ENCODE measurements around the gene ADAMTS13.
"Not testable (repeated sequence)": the region's sequence is repeated elsewhere in the genome, so short reads cannot be mapped to it uniquely, and the experiment has no call there.

The ADAMTS13 gene

DNA sequence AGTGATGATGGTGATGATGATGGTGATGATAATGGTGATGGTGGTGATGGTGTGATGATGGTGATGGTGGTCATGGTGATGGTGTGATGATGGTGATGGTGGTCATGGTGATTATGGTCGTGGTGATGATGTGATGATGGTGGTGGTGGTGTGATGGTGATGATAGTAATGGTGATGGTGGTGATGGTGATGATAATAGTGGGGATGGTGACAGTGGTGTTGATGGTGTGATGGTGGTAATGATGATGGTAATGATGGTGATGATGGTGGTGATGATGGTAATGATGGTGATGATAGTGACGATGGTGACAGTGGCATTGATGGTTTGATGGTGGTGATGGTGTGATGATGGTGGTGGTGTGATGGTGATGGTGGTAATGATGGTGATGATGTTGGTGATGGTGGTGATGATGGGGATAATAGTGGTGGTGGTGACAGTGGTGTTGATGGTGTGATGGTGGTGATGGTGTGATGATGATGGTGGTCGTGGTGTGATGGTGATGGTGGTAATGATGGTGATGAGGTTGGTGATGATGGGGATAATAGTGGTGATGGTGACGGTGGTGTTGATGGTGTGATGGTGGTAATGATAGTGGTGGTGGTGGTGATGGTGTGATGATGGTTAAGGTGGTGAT is 39.5 kb upstream of the ADAMTS13 start:
- H3K36me3 ChIP-seq (ENCODE audit: control insufficient read depth, low read depth, low read length): no peaks in the 10 kb centered on the region
- no peak overlapping the region for H3K27ac ChIP-seq (ENCODE audit: low read length)
- peaks cover 10% of the 10 kb centered on the region for H3K27me3 ChIP-seq (ENCODE audit: control insufficient read depth, insufficient read depth, low read length)
- no peaks in the 10 kb centered on the region for H3K9me3 ChIP-seq (ENCODE audit: control insufficient read depth, low read depth, low read length)
- H3K4me3 ChIP-seq (ENCODE audit: low read length): no peak overlapping the region
- peaks cover 3% of the 10 kb centered on the region for H3K4me1 ChIP-seq (ENCODE audit: control insufficient read depth, low read depth, low read length)
- H3K9ac ChIP-seq (ENCODE audit: low read length): no peak overlapping the region

GRCh38 chr9:133383438-133383837 is 38.7 kb upstream of the ADAMTS13 start:
- no peaks in the 10 kb centered on the region for H3K36me3 ChIP-seq (ENCODE audit: control insufficient read depth, low read depth, low read length)
- H3K9me3 ChIP-seq (ENCODE audit: control insufficient read depth, low read depth, low read length): no peaks in the 10 kb centered on the region
- H3K27ac ChIP-seq (ENCODE audit: low read length): no peak overlapping the region
- H3K27me3 ChIP-seq (ENCODE audit: control insufficient read depth, insufficient read depth, low read length): peaks cover 4% of the 10 kb centered on the region
- H3K4me1 ChIP-seq (ENCODE audit: control insufficient read depth, low read depth, low read length): no peaks in the 10 kb centered on the region
- H3K9ac ChIP-seq (ENCODE audit: low read length): no peak overlapping the region
- H3K4me3 ChIP-seq (ENCODE audit: low read length): no peak overlapping the region

DNA sequence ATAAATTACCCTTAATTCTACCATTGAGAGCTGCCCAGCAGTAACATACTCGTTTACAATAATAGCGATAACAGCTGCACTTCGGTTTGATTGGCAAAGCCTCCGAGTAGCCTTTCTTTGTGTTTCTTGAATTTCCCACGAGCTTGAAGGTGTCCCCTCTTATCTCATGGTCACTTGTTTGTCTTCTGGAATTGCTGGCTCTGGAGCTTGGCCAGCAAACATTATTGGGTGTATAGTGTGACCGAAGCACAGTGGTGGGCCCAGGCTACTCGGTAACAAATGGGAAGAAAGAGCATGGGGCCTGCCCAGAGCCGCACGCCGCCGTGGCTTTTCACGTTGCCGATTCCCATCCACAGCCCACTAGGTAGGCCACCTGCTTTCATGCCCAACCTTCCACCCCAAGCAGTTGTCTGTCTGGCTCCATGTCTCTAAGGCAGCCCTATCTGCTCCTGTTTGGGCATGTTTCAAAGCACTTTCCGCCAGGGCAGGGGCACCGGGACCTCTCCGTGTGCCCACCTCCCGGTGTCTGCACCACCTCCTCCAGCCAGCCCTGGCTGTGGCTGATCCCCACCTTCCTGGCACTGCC is 37.3 kb upstream of the ADAMTS13 start:
- no peaks in the 10 kb centered on the region for H3K9me3 ChIP-seq (ENCODE audit: control insufficient read depth, low read depth, low read length)
- H3K4me1 ChIP-seq (ENCODE audit: control insufficient read depth, low read depth, low read length): no peaks in the 10 kb centered on the region
- no peaks in the 10 kb centered on the region for H3K36me3 ChIP-seq (ENCODE audit: control insufficient read depth, low read depth, low read length)
- H3K27ac ChIP-seq (ENCODE audit: low read length): no peak overlapping the region
- no peaks in the 10 kb centered on the region for H3K27me3 ChIP-seq (ENCODE audit: control insufficient read depth, insufficient read depth, low read length)
- no peak overlapping the region for H3K4me3 ChIP-seq (ENCODE audit: low read length)
- no peak overlapping the region for H3K9ac ChIP-seq (ENCODE audit: low read length)

DNA sequence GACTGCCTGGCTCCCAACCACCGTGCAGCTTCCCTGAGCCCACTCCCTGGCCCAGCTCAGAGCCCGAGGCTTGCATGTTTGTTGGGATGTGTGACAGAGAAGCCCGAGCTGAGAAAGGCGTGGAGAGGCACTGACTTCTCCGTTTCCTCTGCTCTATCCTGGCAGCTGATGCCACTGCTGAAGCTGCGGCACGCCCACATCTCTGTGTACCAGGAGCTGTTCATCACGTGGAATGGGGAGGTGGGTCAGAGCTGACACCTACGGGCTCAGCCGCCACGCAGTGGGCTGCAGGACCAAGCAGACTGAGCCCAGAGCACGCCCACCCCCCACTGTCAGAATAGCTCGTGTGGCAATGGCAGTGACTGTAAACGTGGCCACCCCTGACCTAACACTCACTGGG is 36.7 kb upstream of the ADAMTS13 start:
- Histone ChIP-seq H3K9me3 (ENCODE audit: control insufficient read depth, low read depth, low read length) (no peaks in the 10 kb centered on the region), H3K9ac (ENCODE audit: low read length) (no peak overlapping the region), H3K27ac (ENCODE audit: low read length) (no peak overlapping the region), H3K4me1 (ENCODE audit: control insufficient read depth, low read depth, low read length) (no peaks in the 10 kb centered on the region), H3K27me3 (ENCODE audit: control insufficient read depth, insufficient read depth, low read length) (no peaks in the 10 kb centered on the region), H3K36me3 (ENCODE audit: control insufficient read depth, low read depth, low read length) (no peaks in the 10 kb centered on the region), H3K4me3 (ENCODE audit: low read length) (no peak overlapping the region)

DNA sequence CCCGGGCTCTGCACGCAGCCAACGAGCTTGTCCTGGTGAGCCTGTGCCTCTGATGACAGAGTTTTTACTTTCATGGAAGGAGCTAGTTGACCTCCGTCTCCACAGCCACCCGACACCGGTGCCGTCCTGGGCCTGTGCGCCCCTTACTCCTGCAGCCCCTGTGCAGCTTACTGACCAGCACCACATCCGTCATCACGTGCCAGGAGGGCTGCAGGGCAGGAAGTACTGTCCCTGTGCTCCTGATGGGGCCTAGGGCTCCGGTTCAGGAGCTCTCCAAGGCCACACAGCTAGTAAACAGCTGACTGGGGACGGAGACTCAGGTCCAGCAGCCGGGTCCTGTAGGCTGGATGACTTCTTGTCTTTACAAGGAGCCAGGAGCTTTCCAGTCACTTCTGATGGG is 35.8 kb upstream of the ADAMTS13 start:
- H3K27ac ChIP-seq (ENCODE audit: low read length): no peak overlapping the region
- H3K4me1 ChIP-seq (ENCODE audit: control insufficient read depth, low read depth, low read length): no peaks in the 10 kb centered on the region
- H3K27me3 ChIP-seq (ENCODE audit: control insufficient read depth, insufficient read depth, low read length): no peaks in the 10 kb centered on the region
- H3K36me3 ChIP-seq (ENCODE audit: control insufficient read depth, low read depth, low read length): no peaks in the 10 kb centered on the region
- no peak overlapping the region for H3K9ac ChIP-seq (ENCODE audit: low read length)
- H3K4me3 ChIP-seq (ENCODE audit: low read length): no peak overlapping the region
- H3K9me3 ChIP-seq (ENCODE audit: control insufficient read depth, low read depth, low read length): no peaks in the 10 kb centered on the region

- Histone ChIP-seq H3K4me3 (ENCODE audit: low read length) (no peak overlapping the region), H3K9me3 (ENCODE audit: control insufficient read depth, low read depth, low read length) (no peaks in the 10 kb centered on the region), H3K27me3 (ENCODE audit: control insufficient read depth, insufficient read depth, low read length) (no peaks in the 10 kb centered on the region), H3K27ac (ENCODE audit: low read length) (no peak overlapping the region), H3K4me1 (ENCODE audit: control insufficient read depth, low read depth, low read length) (no peaks in the 10 kb centered on the region), H3K36me3 (ENCODE audit: control insufficient read depth, low read depth, low read length) (no peaks in the 10 kb centered on the region), H3K9ac (ENCODE audit: low read length) (no peak overlapping the region)
These were observed 34.5 kb upstream of the ADAMTS13 start for GRCh38 chr9:133387680-133388079.

GRCh38 chr9:133389025-133389557 is 33.1 kb upstream of the ADAMTS13 start:
- Histone ChIP-seq H3K27ac (ENCODE audit: low read length) (no peak overlapping the region), H3K9me3 (ENCODE audit: control insufficient read depth, low read depth, low read length) (no peaks in the 10 kb centered on the region), H3K9ac (ENCODE audit: low read length) (no peak overlapping the region), H3K4me3 (ENCODE audit: low read length) (no peak overlapping the region), H3K4me1 (ENCODE audit: control insufficient read depth, low read depth, low read length) (no peaks in the 10 kb centered on the region), H3K36me3 (ENCODE audit: control insufficient read depth, low read depth, low read length) (no peaks in the 10 kb centered on the region), H3K27me3 (ENCODE audit: control insufficient read depth, insufficient read depth, low read length) (no peaks in the 10 kb centered on the region)

GRCh38 chr9:133389562-133389961 is 32.6 kb upstream of the ADAMTS13 start:
- no peak overlapping the region for H3K4me3 ChIP-seq (ENCODE audit: low read length)
- no peaks in the 10 kb centered on the region for H3K36me3 ChIP-seq (ENCODE audit: control insufficient read depth, low read depth, low read length)
- H3K4me1 ChIP-seq (ENCODE audit: control insufficient read depth, low read depth, low read length): no peaks in the 10 kb centered on the region
- H3K9ac ChIP-seq (ENCODE audit: low read length): no peak overlapping the region
- no peaks in the 10 kb centered on the region for H3K9me3 ChIP-seq (ENCODE audit: control insufficient read depth, low read depth, low read length)
- H3K27ac ChIP-seq (ENCODE audit: low read length): no peak overlapping the region
- no peaks in the 10 kb centered on the region for H3K27me3 ChIP-seq (ENCODE audit: control insufficient read depth, insufficient read depth, low read length)

- H3K9me3 ChIP-seq (ENCODE audit: control insufficient read depth, low read depth, low read length): no peaks in the 10 kb centered on the region
- no peaks in the 10 kb centered on the region for H3K4me1 ChIP-seq (ENCODE audit: control insufficient read depth, low read depth, low read length)
- H3K27ac ChIP-seq (ENCODE audit: low read length): no peak overlapping the region
- no peak overlapping the region for H3K9ac ChIP-seq (ENCODE audit: low read length)
- no peak overlapping the region for H3K4me3 ChIP-seq (ENCODE audit: low read length)
- no peaks in the 10 kb centered on the region for H3K36me3 ChIP-seq (ENCODE audit: control insufficient read depth, low read depth, low read length)
- H3K27me3 ChIP-seq (ENCODE audit: control insufficient read depth, insufficient read depth, low read length): no peaks in the 10 kb centered on the region
These were observed 31.5 kb upstream of the ADAMTS13 start for GRCh38 chr9:133390713-133391112.

DNA sequence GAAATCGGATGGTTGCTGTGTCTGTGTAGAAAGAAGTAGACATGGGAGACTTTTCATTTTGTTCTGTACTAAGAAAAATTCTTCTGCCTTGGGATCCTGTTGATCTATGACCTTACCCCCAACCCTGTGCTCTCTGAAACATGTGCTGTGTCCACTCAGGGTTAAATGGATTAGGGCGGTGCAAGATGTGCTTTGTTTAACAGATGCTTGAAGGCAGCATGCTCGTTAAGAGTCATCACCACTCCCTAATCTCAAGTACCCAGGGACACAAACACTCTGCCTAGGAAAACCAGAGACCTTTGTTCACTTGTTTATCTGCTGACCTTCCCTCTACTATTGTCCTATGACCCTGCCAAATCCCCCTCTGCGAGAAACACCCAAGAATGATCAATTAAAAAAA is 30.7 kb upstream of the ADAMTS13 start:
- not testable (repeated sequence) for H3K27ac ChIP-seq (ENCODE audit: low read length); H3K4me1 ChIP-seq (ENCODE audit: control insufficient read depth, low read depth, low read length); H3K9ac ChIP-seq (ENCODE audit: low read length); H3K36me3 ChIP-seq (ENCODE audit: control insufficient read depth, low read depth, low read length); H3K4me3 ChIP-seq (ENCODE audit: low read length); H3K27me3 ChIP-seq (ENCODE audit: control insufficient read depth, insufficient read depth, low read length); H3K9me3 ChIP-seq (ENCODE audit: control insufficient read depth, low read depth, low read length)

DNA sequence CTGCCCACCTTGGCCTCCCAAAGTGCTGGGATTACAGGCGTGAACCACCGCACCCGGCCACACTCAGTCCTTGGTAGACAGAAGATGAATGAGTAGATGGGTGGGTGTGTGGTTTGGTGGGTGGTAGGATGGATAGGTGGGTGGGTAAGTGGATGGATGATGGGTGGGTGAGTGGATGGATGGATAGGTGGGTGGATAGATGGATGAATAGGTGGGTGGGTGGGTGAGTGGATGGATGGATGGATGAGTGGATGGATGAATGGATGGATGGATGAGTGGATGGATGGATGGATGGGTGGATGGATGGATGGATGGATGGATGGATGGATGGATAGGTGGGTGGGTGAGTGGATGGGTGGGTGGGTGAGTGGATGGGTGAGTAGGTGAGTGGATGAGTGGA is 29.9 kb upstream of the ADAMTS13 start:
- H3K9ac ChIP-seq (ENCODE audit: low read length); H3K27ac ChIP-seq (ENCODE audit: low read length); H3K36me3 ChIP-seq (ENCODE audit: control insufficient read depth, low read depth, low read length); H3K9me3 ChIP-seq (ENCODE audit: control insufficient read depth, low read depth, low read length); H3K27me3 ChIP-seq (ENCODE audit: control insufficient read depth, insufficient read depth, low read length); H3K4me1 ChIP-seq (ENCODE audit: control insufficient read depth, low read depth, low read length); H3K4me3 ChIP-seq (ENCODE audit: low read length): not testable (repeated sequence)

DNA sequence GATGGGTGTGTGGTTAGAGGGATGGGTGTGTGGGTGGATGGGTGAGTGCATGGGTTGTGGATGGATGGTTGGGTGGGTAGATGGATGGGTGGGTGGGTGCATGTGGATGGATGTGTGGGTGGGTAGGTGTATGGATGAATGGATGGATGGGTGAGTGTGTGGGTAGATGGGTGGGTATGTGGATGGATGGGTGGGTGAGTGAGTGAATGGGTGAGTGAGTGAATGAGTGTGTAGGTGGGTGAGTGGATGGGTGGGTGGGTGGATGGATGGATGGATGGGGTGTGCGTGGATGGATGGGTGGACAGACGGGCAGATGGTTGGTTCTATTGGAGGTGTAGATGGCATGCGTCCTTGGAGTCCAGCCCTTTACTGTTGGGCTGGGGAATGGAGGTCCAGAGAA is 28.8 kb upstream of the ADAMTS13 start:
- no peak overlapping the region for H3K9ac ChIP-seq (ENCODE audit: low read length)
- H3K36me3 ChIP-seq (ENCODE audit: control insufficient read depth, low read depth, low read length): no peaks in the 10 kb centered on the region
- H3K4me3 ChIP-seq (ENCODE audit: low read length): no peak overlapping the region
- no peak overlapping the region for H3K27ac ChIP-seq (ENCODE audit: low read length)
- H3K4me1 ChIP-seq (ENCODE audit: control insufficient read depth, low read depth, low read length): no peaks in the 10 kb centered on the region
- no peaks in the 10 kb centered on the region for H3K9me3 ChIP-seq (ENCODE audit: control insufficient read depth, low read depth, low read length)
- H3K27me3 ChIP-seq (ENCODE audit: control insufficient read depth, insufficient read depth, low read length): no peaks in the 10 kb centered on the region
